Measurements from ENCODE around the gene PRDM15.

The PRDM15 gene

GRCh38 chr21:41888749-41889376 is 9.7 kb upstream of the PRDM15 start:
- DNase-seq (ENCODE audit: insufficient read length, low spot score) (no peak), FAIRE-seq (no peak)
- no peak for TF ChIP-seq SPI1 (IDR thresholded peaks at IDR 0.05; ENCODE audit: low read depth, low read length)

- FAIRE-seq, result peak; percentile 55
- no peak for TF ChIP-seq SPI1 (IDR thresholded peaks at IDR 0.05; ENCODE audit: low read depth, low read length)
- no peak for TF ChIP-seq POU2F2 (IDR thresholded peaks at IDR 0.05; ENCODE audit: low read depth, low read length)
- TF ChIP-seq POLR2AphosphoS5 (IDR thresholded peaks at IDR 0.05; ENCODE audit: low read depth, low read length), result no peak
- no peak for TF ChIP-seq PAX5 (IDR thresholded peaks at IDR 0.05; ENCODE audit: insufficient read depth, low read length, severe bottlenecking)
- no peak for TF ChIP-seq TAF1 (IDR thresholded peaks at IDR 0.05; ENCODE audit: low read depth, low read length)
- no peak for TF ChIP-seq POLR2A (IDR thresholded peaks at IDR 0.05; ENCODE audit: low read depth, low read length)
- DNase-seq (ENCODE audit: insufficient read length, low spot score), result no peak
Measured at GRCh38 chr21:41887667-41888066, 8.5 kb upstream of the PRDM15 start.

GRCh38 chr21:41886328-41886727 is 7.2 kb upstream of the PRDM15 start:
- DNase-seq (ENCODE audit: insufficient read length, low spot score), result no peak
- no peak for FAIRE-seq
- TF ChIP-seq POU2F2 (IDR thresholded peaks at IDR 0.05; ENCODE audit: low read depth, low read length) (no peak), PAX5 (IDR thresholded peaks at IDR 0.05; ENCODE audit: insufficient read depth, low read length, severe bottlenecking) (no peak), POLR2AphosphoS5 (IDR thresholded peaks at IDR 0.05; ENCODE audit: low read depth, low read length) (no peak), SPI1 (IDR thresholded peaks at IDR 0.05; ENCODE audit: low read depth, low read length) (no peak), POLR2A (IDR thresholded peaks at IDR 0.05; ENCODE audit: low read depth, low read length) (no peak), TAF1 (IDR thresholded peaks at IDR 0.05; ENCODE audit: low read depth, low read length) (no peak)

- FAIRE-seq (peak; percentile 77), DNase-seq (ENCODE audit: insufficient read length, low spot score) (no peak)
- TF ChIP-seq POU2F2 (IDR thresholded peaks at IDR 0.05; ENCODE audit: low read depth, low read length) (no peak), PAX5 (IDR thresholded peaks at IDR 0.05; ENCODE audit: insufficient read depth, low read length, severe bottlenecking) (no peak), TAF1 (IDR thresholded peaks at IDR 0.05; ENCODE audit: low read depth, low read length) (no peak), SPI1 (IDR thresholded peaks at IDR 0.05; ENCODE audit: low read depth, low read length) (no peak), POLR2A (IDR thresholded peaks at IDR 0.05; ENCODE audit: low read depth, low read length) (no peak), POLR2AphosphoS5 (IDR thresholded peaks at IDR 0.05; ENCODE audit: low read depth, low read length) (no peak)
Measured at GRCh38 chr21:41885341-41886024, 6.3 kb upstream of the PRDM15 start.

- DNase-seq (ENCODE audit: insufficient read length, low spot score) (no peak), FAIRE-seq (no peak)
- TF ChIP-seq PAX5 (IDR thresholded peaks at IDR 0.05; ENCODE audit: insufficient read depth, low read length, severe bottlenecking) (no peak), POLR2A (IDR thresholded peaks at IDR 0.05; ENCODE audit: low read depth, low read length) (0 out of 2 replicates have a peak, but pooled peaks have one; percentile 9), POLR2AphosphoS5 (IDR thresholded peaks at IDR 0.05; ENCODE audit: low read depth, low read length) (no peak)
Measured at GRCh38 chr21:41884501-41885030, 5.4 kb upstream of the PRDM15 start.

GRCh38 chr21:41883582-41883981 is 4.4 kb upstream of the PRDM15 start:
- FAIRE-seq (no peak), DNase-seq (ENCODE audit: insufficient read length, low spot score) (no peak)
- TF ChIP-seq TAF1 (IDR thresholded peaks at IDR 0.05; ENCODE audit: low read depth, low read length) (no peak), SPI1 (IDR thresholded peaks at IDR 0.05; ENCODE audit: low read depth, low read length) (no peak), POLR2AphosphoS5 (IDR thresholded peaks at IDR 0.05; ENCODE audit: low read depth, low read length) (no peak), POLR2A (IDR thresholded peaks at IDR 0.05; ENCODE audit: low read depth, low read length) (no peak), PAX5 (IDR thresholded peaks at IDR 0.05; ENCODE audit: insufficient read depth, low read length, severe bottlenecking) (no peak), POU2F2 (IDR thresholded peaks at IDR 0.05; ENCODE audit: low read depth, low read length) (no peak)

GRCh38 chr21:41881051-41881450 is 1.9 kb upstream of the PRDM15 start:
- FAIRE-seq, result no peak
- TF ChIP-seq POLR2AphosphoS5 (IDR thresholded peaks at IDR 0.05; ENCODE audit: low read depth, low read length), result no peak
- no peak for TF ChIP-seq POU2F2 (IDR thresholded peaks at IDR 0.05; ENCODE audit: low read depth, low read length)
- TF ChIP-seq TAF1 (IDR thresholded peaks at IDR 0.05; ENCODE audit: low read depth, low read length), result no peak
- no peak for TF ChIP-seq POLR2A (IDR thresholded peaks at IDR 0.05; ENCODE audit: low read depth, low read length)
- no peak for TF ChIP-seq SPI1 (IDR thresholded peaks at IDR 0.05; ENCODE audit: low read depth, low read length)
- TF ChIP-seq PAX5 (IDR thresholded peaks at IDR 0.05; ENCODE audit: insufficient read depth, low read length, severe bottlenecking), result no peak
- DNase-seq (ENCODE audit: insufficient read length, low spot score), result no peak

- no peak for TF ChIP-seq PAX5 (IDR thresholded peaks at IDR 0.05; ENCODE audit: insufficient read depth, low read length, severe bottlenecking)
- no peak for TF ChIP-seq POU2F2 (IDR thresholded peaks at IDR 0.05; ENCODE audit: low read depth, low read length)
- no peak for TF ChIP-seq POLR2AphosphoS5 (IDR thresholded peaks at IDR 0.05; ENCODE audit: low read depth, low read length)
- no peak for TF ChIP-seq TAF1 (IDR thresholded peaks at IDR 0.05; ENCODE audit: low read depth, low read length)
- TF ChIP-seq SPI1 (IDR thresholded peaks at IDR 0.05; ENCODE audit: low read depth, low read length), result no peak
- no peak for TF ChIP-seq POLR2A (IDR thresholded peaks at IDR 0.05; ENCODE audit: low read depth, low read length)
Measured at GRCh38 chr21:41880153-41880552, 1.0 kb upstream of the PRDM15 start.

GRCh38 chr21:41878831-41879189 is 334 bp downstream of the PRDM15 start:
- DNase-seq (ENCODE audit: insufficient read length, low spot score) (peak; percentile 78), FAIRE-seq (no peak)
- no peak for TF ChIP-seq POLR2A (IDR thresholded peaks at IDR 0.05; ENCODE audit: low read depth, low read length)
- TF ChIP-seq POU2F2 (IDR thresholded peaks at IDR 0.05; ENCODE audit: low read depth, low read length), result no peak
- TF ChIP-seq POLR2AphosphoS5 (IDR thresholded peaks at IDR 0.05; ENCODE audit: low read depth, low read length), result no peak
- TF ChIP-seq SPI1 (IDR thresholded peaks at IDR 0.05; ENCODE audit: low read depth, low read length), result no peak
- no peak for TF ChIP-seq PAX5 (IDR thresholded peaks at IDR 0.05; ENCODE audit: insufficient read depth, low read length, severe bottlenecking)
- TF ChIP-seq TAF1 (IDR thresholded peaks at IDR 0.05; ENCODE audit: low read depth, low read length), result no peak

More at GRCh38 chr21:41880153-41880552, 1.0 kb upstream of the PRDM15 start:
- DNase-seq (ENCODE audit: insufficient read length, low spot score) (no peak), FAIRE-seq (no peak)

All from GM12891 (cell line).